WTC11 (cell line): ENCODE measurements around the gene SLC6A18. TPM values are rescaled to one million over a fixed set of nuclear protein-coding genes. Genes with fewer than 3 reads are reported as not detected.

Experiments
- ATAC-seq: fragments of 200-7000 bp; cut with Tn5 transposase; 2 replicates; pipeline ENCODE4 v1.10.0; 2021; ENCODE audit warnings: mild to moderate bottlenecking, moderate library complexity
- CTCF ChIA-PET: fragments of 300-600 bp; sonication (Branson Sonifier 250); formaldehyde crosslinking; loops from one replicate; lab custom pipeline; 2021; ENCODE audit warnings: antibody characterized with exemption; lab: Charles Lee
- POLR2A ChIA-PET: fragments of 350-600 bp; sonication (Branson Sonifier 250); formaldehyde crosslinking; loops from one replicate; lab custom pipeline; 2021; ENCODE audit warnings: antibody characterized with exemption; lab: Charles Lee
- DNase-seq: peaks from one replicate; pipeline ENCODE4 v3.0.0; 2021; ENCODE audit warnings: low spot score
- H3K27ac Mint-ChIP-seq: 2 replicates; pipeline ENCODE4 v1.8.0; 2021; ENCODE audit warnings: mixed read lengths
- H3K27me3 Mint-ChIP-seq: 2 replicates; pipeline ENCODE4 v1.8.0; 2021; ENCODE audit warnings: low read depth, mild to moderate bottlenecking, moderate library complexity, mixed read lengths
- H3K36me3 Mint-ChIP-seq: 2 replicates; pipeline ENCODE4 v1.8.0; 2021; ENCODE audit warnings: mixed read lengths
- H3K4me1 Mint-ChIP-seq: 2 replicates; pipeline ENCODE4 v1.8.0; 2022; ENCODE audit warnings: mixed read lengths
- H3K4me3 Mint-ChIP-seq: 2 replicates; pipeline ENCODE4 v1.8.0; 2021; ENCODE audit warnings: mild to moderate bottlenecking, moderate library complexity, mixed read lengths
- H3K9me3 Mint-ChIP-seq: 2 replicates; pipeline ENCODE4 v1.8.0; 2021; ENCODE audit warnings: mixed read lengths
- ESRRA ChIP-seq: sonication (generic); formaldehyde crosslinking; IDR thresholded peaks from 2 replicates; pipeline ENCODE4 v1.8.1; 2022; ENCODE audit warnings: mild to moderate bottlenecking, missing genetic modification reagents, borderline replicate concordance
- FOXP1 ChIP-seq: sonication (generic); formaldehyde crosslinking; IDR thresholded peaks from 2 replicates; pipeline ENCODE4 v1.8.0; 2022; ENCODE audit warnings: missing genetic modification reagents, mild to moderate bottlenecking, moderate library complexity, borderline replicate concordance
- GABPB1 ChIP-seq: sonication (generic); formaldehyde crosslinking; IDR thresholded peaks from 2 replicates; pipeline ENCODE4 v1.8.1; 2023; ENCODE audit warnings: mild to moderate bottlenecking, missing genetic modification reagents
- GRHL2 ChIP-seq: fragments of 250-450 bp; sonication (Bioruptor Pico); IDR thresholded peaks from 2 replicates; pipeline ENCODE4 v1.8.0; 2022; ENCODE audit warnings: mild to moderate bottlenecking, moderate library complexity; ENCODE audit not compliant: insufficient replicate concordance, severe bottlenecking
- GTF2I ChIP-seq: fragments of 250-450 bp; sonication (Bioruptor Pico); conservative IDR thresholded peaks from 2 replicates; pipeline ENCODE4 v1.4.0; 2021; ENCODE audit warnings: mild to moderate bottlenecking
- NFATC4 ChIP-seq: fragments of 250-450 bp; sonication (Bioruptor Pico); IDR thresholded peaks from 2 replicates; pipeline ENCODE4 v1.9.0; 2021; ENCODE audit warnings: mild to moderate bottlenecking
- NR1H2 ChIP-seq: sonication (generic); formaldehyde crosslinking; IDR thresholded peaks from 2 replicates; pipeline ENCODE4 v1.9.0; 2021; ENCODE audit warnings: mild to moderate bottlenecking, moderate library complexity, missing genetic modification reagents
- NR3C1 ChIP-seq: sonication (generic); formaldehyde crosslinking; conservative IDR thresholded peaks from 2 replicates; pipeline ENCODE4 v1.8.1; 2023; ENCODE audit warnings: low read depth, mild to moderate bottlenecking, missing genetic modification reagents
- SMAD4 ChIP-seq: sonication (generic); formaldehyde crosslinking; IDR thresholded peaks from 2 replicates; pipeline ENCODE4 v1.8.0; 2022; ENCODE audit warnings: mild to moderate bottlenecking, missing genetic modification reagents
- TEAD4 ChIP-seq: sonication (generic); formaldehyde crosslinking; IDR thresholded peaks from 2 replicates; pipeline ENCODE4 v1.8.0; 2022; ENCODE audit warnings: mild to moderate bottlenecking, missing genetic modification reagents
- ZNF138 ChIP-seq: sonication (generic); formaldehyde crosslinking; conservative IDR thresholded peaks from 2 replicates; pipeline ENCODE4 v1.8.1; 2022; ENCODE audit warnings: mild to moderate bottlenecking, moderate library complexity, missing genetic modification reagents
- ZNF219 ChIP-seq: sonication (generic); formaldehyde crosslinking; IDR thresholded peaks from 2 replicates; pipeline ENCODE4 v1.8.0; 2023; ENCODE audit warnings: missing genetic modification reagents, mild to moderate bottlenecking, borderline replicate concordance
- ZNF263 ChIP-seq: sonication (generic); formaldehyde crosslinking; IDR thresholded peaks from 2 replicates; pipeline ENCODE4 v1.8.1; 2022; ENCODE audit warnings: low read depth, mild to moderate bottlenecking, moderate library complexity, missing genetic modification reagents
- ZNF317 ChIP-seq: sonication (generic); formaldehyde crosslinking; IDR thresholded peaks from 2 replicates; pipeline ENCODE4 v1.8.1; 2023; ENCODE audit warnings: low read depth, mild to moderate bottlenecking, moderate library complexity, missing genetic modification reagents, borderline replicate concordance
- ZNF416 ChIP-seq: fragments of 250-450 bp; sonication (Bioruptor Pico); IDR thresholded peaks from 2 replicates; pipeline ENCODE4 v1.9.0; 2021; ENCODE audit warnings: mild to moderate bottlenecking, inconsistent platforms
- ZNF423 ChIP-seq: fragments of 250-450 bp; sonication (Bioruptor Pico); IDR thresholded peaks from 2 replicates; pipeline ENCODE4 v2.1.2; 2022; ENCODE audit warnings: mild to moderate bottlenecking, moderate library complexity
- ZNF671 ChIP-seq: fragments of 250-450 bp; sonication (Bioruptor Pico); IDR thresholded peaks from 2 replicates; pipeline ENCODE4 v1.8.0; 2021; ENCODE audit warnings: mild to moderate bottlenecking
- total RNA-seq: library from RNA; stranded (reverse); gene quantifications from 3 replicates; pipeline ENCODE4 v1.2.3, GENCODE V29; 2021
- TF ChIP-seq, protein P1 (sequence below): fragments of 200-600 bp; IDR thresholded peaks from 2 replicates; pipeline ENCODE4 v1.8.0; 2022; ENCODE audit warnings: antibody characterized with exemption
- TF ChIP-seq, protein P2 (sequence below): fragments of 250-450 bp; sonication (Bioruptor Pico); IDR thresholded peaks from 2 replicates; pipeline ENCODE4 v1.9.0; 2021; ENCODE audit warnings: mild to moderate bottlenecking
- TF ChIP-seq, protein P3 (sequence below): sonication (generic); formaldehyde crosslinking; IDR thresholded peaks from 2 replicates; pipeline ENCODE4 v1.8.0; 2022; ENCODE audit warnings: mild to moderate bottlenecking, missing genetic modification reagents
- TF ChIP-seq, protein P4 (sequence below): sonication (generic); formaldehyde crosslinking; IDR thresholded peaks from 2 replicates; pipeline ENCODE4 v1.8.1; 2022; ENCODE audit warnings: low read depth, missing genetic modification reagents, borderline replicate concordance
- TF ChIP-seq, protein P5 (sequence below): sonication (generic); formaldehyde crosslinking; IDR thresholded peaks from 2 replicates; pipeline ENCODE4 v1.8.1; 2022; ENCODE audit warnings: missing genetic modification reagents, borderline replicate concordance
- TF ChIP-seq, protein P6 (sequence below): sonication (generic); formaldehyde crosslinking; IDR thresholded peaks from 2 replicates; pipeline ENCODE4 v1.8.1; 2023; ENCODE audit warnings: mild to moderate bottlenecking, missing genetic modification reagents, moderate library complexity
- TF ChIP-seq, protein P7 (sequence below): sonication (generic); formaldehyde crosslinking; IDR thresholded peaks from 2 replicates; pipeline ENCODE4 v1.8.1; 2023; ENCODE audit warnings: mild to moderate bottlenecking, missing genetic modification reagents, moderate library complexity
- TF ChIP-seq, protein P8 (sequence below): sonication (generic); formaldehyde crosslinking; conservative IDR thresholded peaks from 2 replicates; pipeline ENCODE4 v1.8.1; 2023; ENCODE audit warnings: mild to moderate bottlenecking, low read depth, missing genetic modification reagents, moderate library complexity

The SLC6A18 gene
- total RNA-seq, 1 experiment from 2014 or later, result not detected

DNA sequence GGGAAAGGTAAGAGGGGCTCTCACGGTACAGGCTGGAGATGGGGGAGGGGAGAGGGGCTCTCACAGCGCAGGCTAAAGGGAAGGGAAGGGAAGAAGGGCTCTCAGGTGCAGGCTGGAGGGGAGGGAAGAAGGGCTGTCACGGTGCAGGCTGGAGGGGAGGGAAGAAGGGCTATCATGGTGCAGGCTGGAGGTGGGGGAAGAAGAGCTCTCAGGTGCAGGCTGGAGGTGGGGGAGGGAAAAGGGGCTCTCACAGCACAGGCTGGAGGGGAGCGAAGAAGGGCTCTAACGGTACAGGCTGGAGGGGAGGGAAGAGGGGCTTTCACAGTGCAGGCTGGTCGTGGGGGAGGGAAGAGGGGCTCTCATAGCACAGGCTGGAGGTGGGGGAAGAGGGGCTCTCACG is 4.6 kb downstream of the SLC6A18 start:
- DNase-seq (no peak), ATAC-seq (peak; percentile 39; the same call in 1 of the 2 replicates)
- ChIA-PET CTCF (interaction anchor here (1.3 kb wide), 1 partner anchor 55 kb away, joined by 3 read pairs; no protein-coding TSS in a partner anchor), POLR2A (no interaction called here)
- Mint-ChIP-seq H3K9me3 (no peaks in the 10 kb centered on the region; the same call in 1 of the 2 replicates), H3K27me3 (no peaks in the 10 kb centered on the region), H3K4me3 (no peak overlapping the region), H3K27ac (no peak overlapping the region), H3K4me1 (peaks cover 4% of the 10 kb centered on the region), H3K36me3 (no peaks in the 10 kb centered on the region)
- TF ChIP-seq NFATC4, result no peak
- no peak for TF ChIP-seq GRHL2 (CRISPR knock-in tag)
- TF ChIP-seq FOXP1 (CRISPR knock-in tag), result no peak
- no peak for TF ChIP-seq NR3C1 (CRISPR knock-in tag)
- no peak for TF ChIP-seq GABPB1 (CRISPR knock-in tag)
- no peak for TF ChIP-seq TEAD4 (CRISPR knock-in tag)
- TF ChIP-seq, protein P1, sequence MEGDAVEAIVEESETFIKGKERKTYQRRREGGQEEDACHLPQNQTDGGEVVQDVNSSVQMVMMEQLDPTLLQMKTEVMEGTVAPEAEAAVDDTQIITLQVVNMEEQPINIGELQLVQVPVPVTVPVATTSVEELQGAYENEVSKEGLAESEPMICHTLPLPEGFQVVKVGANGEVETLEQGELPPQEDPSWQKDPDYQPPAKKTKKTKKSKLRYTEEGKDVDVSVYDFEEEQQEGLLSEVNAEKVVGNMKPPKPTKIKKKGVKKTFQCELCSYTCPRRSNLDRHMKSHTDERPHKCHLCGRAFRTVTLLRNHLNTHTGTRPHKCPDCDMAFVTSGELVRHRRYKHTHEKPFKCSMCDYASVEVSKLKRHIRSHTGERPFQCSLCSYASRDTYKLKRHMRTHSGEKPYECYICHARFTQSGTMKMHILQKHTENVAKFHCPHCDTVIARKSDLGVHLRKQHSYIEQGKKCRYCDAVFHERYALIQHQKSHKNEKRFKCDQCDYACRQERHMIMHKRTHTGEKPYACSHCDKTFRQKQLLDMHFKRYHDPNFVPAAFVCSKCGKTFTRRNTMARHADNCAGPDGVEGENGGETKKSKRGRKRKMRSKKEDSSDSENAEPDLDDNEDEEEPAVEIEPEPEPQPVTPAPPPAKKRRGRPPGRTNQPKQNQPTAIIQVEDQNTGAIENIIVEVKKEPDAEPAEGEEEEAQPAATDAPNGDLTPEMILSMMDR, result no peak
- TF ChIP-seq, protein P2, sequence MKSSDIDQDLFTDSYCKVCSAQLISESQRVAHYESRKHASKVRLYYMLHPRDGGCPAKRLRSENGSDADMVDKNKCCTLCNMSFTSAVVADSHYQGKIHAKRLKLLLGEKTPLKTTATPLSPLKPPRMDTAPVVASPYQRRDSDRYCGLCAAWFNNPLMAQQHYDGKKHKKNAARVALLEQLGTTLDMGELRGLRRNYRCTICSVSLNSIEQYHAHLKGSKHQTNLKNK (CRISPR knock-in tag), result no peak
- TF ChIP-seq ZNF317 (CRISPR knock-in tag), result no peak
- no peak for TF ChIP-seq ESRRA (CRISPR knock-in tag)
- TF ChIP-seq, protein P3, sequence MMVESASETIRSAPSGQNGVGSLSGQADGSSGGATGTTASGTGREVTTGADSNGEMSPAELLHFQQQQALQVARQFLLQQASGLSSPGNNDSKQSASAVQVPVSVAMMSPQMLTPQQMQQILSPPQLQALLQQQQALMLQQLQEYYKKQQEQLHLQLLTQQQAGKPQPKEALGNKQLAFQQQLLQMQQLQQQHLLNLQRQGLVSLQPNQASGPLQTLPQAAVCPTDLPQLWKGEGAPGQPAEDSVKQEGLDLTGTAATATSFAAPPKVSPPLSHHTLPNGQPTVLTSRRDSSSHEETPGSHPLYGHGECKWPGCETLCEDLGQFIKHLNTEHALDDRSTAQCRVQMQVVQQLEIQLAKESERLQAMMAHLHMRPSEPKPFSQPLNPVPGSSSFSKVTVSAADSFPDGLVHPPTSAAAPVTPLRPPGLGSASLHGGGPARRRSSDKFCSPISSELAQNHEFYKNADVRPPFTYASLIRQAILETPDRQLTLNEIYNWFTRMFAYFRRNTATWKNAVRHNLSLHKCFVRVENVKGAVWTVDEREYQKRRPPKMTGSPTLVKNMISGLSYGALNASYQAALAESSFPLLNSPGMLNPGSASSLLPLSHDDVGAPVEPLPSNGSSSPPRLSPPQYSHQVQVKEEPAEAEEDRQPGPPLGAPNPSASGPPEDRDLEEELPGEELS (CRISPR knock-in tag), result no peak
- no peak for TF ChIP-seq ZNF138
- no peak for TF ChIP-seq NR1H2 (CRISPR knock-in tag)
- TF ChIP-seq, protein P4, sequence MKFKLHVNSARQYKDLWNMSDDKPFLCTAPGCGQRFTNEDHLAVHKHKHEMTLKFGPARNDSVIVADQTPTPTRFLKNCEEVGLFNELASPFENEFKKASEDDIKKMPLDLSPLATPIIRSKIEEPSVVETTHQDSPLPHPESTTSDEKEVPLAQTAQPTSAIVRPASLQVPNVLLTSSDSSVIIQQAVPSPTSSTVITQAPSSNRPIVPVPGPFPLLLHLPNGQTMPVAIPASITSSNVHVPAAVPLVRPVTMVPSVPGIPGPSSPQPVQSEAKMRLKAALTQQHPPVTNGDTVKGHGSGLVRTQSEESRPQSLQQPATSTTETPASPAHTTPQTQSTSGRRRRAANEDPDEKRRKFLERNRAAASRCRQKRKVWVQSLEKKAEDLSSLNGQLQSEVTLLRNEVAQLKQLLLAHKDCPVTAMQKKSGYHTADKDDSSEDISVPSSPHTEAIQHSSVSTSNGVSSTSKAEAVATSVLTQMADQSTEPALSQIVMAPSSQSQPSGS (CRISPR knock-in tag), result no peak
- TF ChIP-seq, all 79 proteins: peak for 0

DNA sequence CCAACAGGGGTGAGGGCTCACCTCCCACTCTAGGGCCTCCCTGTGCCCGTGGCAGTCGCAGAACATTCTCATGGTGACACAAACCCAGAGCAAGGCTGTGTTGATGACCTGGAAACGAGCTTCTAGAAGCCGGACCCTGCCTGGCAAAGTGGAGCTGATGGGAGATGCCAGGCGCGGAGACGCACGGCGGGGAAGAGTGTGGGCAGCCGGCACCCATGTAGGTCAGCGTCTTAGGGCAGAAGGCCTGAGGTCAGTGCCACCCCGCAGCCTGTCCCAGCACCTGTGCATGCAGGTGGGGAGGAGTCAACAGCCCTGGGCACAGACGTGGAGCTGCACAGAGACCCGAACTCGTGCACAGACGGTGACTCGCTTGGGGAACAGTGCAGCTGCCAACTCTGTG is 5.4 kb downstream of the SLC6A18 start:
- Mint-ChIP-seq H3K9me3 (peaks cover 2% of the 10 kb centered on the region), H3K27me3 (no peaks in the 10 kb centered on the region), H3K27ac (no peak overlapping the region), H3K36me3 (no peaks in the 10 kb centered on the region), H3K4me1 (peaks cover 4% of the 10 kb centered on the region), H3K4me3 (no peak overlapping the region)
- DNase-seq (no peak), ATAC-seq (no peak)
- ChIA-PET POLR2A (interaction anchor here (0.6 kb wide), 1 partner anchor 16 kb away, joined by 3 read pairs; no protein-coding TSS in a partner anchor), CTCF (interaction anchor here (0.6 to 1.3 kb wide), 3 partner anchors 26 to 104 kb away, joined by 3 to 4 read pairs (median 3); no protein-coding TSS in a partner anchor)
- TF ChIP-seq SMAD4 (CRISPR knock-in tag) (no peak), GTF2I (CRISPR knock-in tag) (no peak), ZNF416 (CRISPR knock-in tag) (no peak), ZNF423 (CRISPR knock-in tag) (no peak), ZNF671 (no peak), ZNF263 (CRISPR knock-in tag) (no peak), ZNF219 (CRISPR knock-in tag) (no peak)
- TF ChIP-seq, protein P5, sequence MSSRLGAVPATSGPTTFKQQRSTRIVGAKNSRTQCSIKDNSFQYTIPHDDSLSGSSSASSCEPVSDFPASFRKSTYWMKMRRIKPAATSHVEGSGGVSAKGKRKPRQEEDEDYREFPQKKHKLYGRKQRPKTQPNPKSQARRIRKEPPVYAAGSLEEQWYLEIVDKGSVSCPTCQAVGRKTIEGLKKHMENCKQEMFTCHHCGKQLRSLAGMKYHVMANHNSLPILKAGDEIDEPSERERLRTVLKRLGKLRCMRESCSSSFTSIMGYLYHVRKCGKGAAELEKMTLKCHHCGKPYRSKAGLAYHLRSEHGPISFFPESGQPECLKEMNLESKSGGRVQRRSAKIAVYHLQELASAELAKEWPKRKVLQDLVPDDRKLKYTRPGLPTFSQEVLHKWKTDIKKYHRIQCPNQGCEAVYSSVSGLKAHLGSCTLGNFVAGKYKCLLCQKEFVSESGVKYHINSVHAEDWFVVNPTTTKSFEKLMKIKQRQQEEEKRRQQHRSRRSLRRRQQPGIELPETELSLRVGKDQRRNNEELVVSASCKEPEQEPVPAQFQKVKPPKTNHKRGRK (CRISPR knock-in tag), result no peak
- TF ChIP-seq, protein P6, sequence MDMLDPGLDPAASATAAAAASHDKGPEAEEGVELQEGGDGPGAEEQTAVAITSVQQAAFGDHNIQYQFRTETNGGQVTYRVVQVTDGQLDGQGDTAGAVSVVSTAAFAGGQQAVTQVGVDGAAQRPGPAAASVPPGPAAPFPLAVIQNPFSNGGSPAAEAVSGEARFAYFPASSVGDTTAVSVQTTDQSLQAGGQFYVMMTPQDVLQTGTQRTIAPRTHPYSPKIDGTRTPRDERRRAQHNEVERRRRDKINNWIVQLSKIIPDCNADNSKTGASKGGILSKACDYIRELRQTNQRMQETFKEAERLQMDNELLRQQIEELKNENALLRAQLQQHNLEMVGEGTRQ (CRISPR knock-in tag), result no peak
- TF ChIP-seq, protein P7, sequence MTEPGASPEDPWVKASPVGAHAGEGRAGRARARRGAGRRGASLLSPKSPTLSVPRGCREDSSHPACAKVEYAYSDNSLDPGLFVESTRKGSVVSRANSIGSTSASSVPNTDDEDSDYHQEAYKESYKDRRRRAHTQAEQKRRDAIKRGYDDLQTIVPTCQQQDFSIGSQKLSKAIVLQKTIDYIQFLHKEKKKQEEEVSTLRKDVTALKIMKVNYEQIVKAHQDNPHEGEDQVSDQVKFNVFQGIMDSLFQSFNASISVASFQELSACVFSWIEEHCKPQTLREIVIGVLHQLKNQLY (CRISPR knock-in tag), result no peak
- TF ChIP-seq, protein P8, sequence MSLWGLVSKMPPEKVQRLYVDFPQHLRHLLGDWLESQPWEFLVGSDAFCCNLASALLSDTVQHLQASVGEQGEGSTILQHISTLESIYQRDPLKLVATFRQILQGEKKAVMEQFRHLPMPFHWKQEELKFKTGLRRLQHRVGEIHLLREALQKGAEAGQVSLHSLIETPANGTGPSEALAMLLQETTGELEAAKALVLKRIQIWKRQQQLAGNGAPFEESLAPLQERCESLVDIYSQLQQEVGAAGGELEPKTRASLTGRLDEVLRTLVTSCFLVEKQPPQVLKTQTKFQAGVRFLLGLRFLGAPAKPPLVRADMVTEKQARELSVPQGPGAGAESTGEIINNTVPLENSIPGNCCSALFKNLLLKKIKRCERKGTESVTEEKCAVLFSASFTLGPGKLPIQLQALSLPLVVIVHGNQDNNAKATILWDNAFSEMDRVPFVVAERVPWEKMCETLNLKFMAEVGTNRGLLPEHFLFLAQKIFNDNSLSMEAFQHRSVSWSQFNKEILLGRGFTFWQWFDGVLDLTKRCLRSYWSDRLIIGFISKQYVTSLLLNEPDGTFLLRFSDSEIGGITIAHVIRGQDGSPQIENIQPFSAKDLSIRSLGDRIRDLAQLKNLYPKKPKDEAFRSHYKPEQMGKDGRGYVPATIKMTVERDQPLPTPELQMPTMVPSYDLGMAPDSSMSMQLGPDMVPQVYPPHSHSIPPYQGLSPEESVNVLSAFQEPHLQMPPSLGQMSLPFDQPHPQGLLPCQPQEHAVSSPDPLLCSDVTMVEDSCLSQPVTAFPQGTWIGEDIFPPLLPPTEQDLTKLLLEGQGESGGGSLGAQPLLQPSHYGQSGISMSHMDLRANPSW (CRISPR knock-in tag), result no peak
